22Rv1 (cell line): ENCODE data around the gene MOV10L1.
A peak's percentile ranks its signal among the peaks of the same experiment; 100 is the strongest.

ENCODE experiments used
- H3K27ac ChIP-seq: fragments of 450-650 bp; 2 replicates; pipeline ENCODE4 v1.5.1; 2017
- ZFX ChIP-seq: fragments of 450-650 bp; IDR thresholded peaks from 2 replicates; pipeline ENCODE4 v1.6.1; 2017; ENCODE audit warnings: antibody characterized with exemption, borderline replicate concordance
- TF ChIP-seq, protein P1 (sequence below): fragments of 450-650 bp; IDR thresholded peaks from 2 replicates; pipeline ENCODE4 v1.5.1; 2017; ENCODE audit warnings: mild to moderate bottlenecking

The MOV10L1 gene

DNA sequence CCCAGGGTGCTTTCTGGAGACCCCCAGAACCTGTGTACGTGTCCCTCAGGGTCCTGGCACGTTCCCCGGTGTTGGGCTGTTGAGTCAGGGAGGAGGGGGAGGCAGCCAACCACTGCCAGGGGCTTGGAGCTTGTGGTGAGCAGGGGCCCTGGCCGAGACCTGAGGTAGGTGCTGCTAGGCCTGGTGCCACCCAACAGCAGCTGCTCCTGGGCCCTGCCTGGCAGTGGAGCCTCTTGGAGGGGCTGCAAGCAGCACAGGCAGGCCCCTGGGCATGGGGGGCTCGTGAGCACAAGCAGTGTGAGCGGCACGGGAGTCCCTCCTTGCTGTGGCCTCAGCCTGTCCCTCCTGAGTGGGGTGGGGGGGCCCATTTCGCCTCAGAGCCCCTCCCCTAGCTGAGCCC, 103.8 kb downstream of the MOV10L1 start:
- H3K27ac ChIP-seq: no peak overlapping the region
- TF ChIP-seq ZFX: no peak
- TF ChIP-seq, protein P1, sequence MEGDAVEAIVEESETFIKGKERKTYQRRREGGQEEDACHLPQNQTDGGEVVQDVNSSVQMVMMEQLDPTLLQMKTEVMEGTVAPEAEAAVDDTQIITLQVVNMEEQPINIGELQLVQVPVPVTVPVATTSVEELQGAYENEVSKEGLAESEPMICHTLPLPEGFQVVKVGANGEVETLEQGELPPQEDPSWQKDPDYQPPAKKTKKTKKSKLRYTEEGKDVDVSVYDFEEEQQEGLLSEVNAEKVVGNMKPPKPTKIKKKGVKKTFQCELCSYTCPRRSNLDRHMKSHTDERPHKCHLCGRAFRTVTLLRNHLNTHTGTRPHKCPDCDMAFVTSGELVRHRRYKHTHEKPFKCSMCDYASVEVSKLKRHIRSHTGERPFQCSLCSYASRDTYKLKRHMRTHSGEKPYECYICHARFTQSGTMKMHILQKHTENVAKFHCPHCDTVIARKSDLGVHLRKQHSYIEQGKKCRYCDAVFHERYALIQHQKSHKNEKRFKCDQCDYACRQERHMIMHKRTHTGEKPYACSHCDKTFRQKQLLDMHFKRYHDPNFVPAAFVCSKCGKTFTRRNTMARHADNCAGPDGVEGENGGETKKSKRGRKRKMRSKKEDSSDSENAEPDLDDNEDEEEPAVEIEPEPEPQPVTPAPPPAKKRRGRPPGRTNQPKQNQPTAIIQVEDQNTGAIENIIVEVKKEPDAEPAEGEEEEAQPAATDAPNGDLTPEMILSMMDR: no peak

DNA sequence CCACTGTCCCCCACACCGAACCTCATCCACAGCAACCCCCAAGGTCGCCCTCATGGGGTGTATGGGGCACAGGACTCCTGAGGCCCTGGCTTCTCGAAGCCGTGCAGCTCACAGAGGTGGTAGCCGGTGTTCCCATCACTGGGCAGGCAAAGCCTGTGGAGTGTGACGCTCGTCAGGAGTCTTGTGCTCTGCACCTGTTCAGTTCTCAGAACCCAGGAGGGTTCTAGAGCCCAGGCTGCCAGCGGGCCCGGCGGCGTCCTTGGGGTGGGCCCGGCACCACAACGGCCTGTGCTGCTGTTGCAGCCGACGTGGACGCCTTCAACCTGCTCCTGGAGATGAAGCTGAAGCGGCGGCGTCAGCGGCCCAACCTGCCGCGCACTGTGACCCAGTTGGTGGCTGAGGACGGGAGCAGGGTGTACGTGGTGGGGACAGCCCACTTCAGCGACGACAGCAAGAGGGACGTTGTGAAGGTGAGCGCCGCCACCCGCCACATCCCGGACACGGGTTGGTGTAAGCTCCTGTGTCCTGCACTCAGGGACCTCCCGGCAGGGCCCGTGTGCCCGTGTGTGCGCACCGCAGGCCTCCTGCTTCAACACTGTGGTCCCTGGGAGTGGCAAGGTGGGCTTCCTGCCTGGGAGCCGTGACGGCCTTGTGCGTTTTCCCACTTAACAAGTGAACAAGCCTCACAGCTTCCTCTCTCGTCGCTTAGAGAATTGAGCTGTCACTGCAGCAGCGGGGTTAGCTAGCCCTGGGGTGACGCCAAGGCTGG, 104.4 kb downstream of the MOV10L1 start:
- TF ChIP-seq, protein P1: no peak
- no peak for TF ChIP-seq ZFX
- H3K27ac ChIP-seq: no peak overlapping the region

DNA sequence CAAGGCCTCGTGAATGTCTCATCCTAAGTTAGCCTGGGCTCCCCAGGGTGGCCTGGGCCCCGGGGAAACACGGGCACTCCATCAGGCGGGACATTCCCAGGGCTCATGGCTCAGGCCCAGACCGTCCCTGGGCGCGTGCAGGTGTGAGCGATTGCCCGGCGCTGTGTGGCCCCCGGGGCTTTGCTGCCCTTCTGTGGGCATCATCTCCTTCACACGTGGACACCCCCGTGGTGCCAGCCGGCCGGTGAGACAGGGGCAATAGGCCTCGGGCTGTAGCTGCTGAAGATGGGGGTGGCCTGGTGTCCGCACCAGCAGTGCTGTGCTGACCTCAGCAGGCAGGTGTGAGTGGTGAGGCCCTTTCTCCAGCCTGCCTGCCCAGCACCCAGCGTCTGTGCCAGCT, 106.5 kb downstream of the MOV10L1 start:
- H3K27ac ChIP-seq: peak overlapping the region; percentile 12; the same call in 1 of the 2 replicates
- TF ChIP-seq, protein P1: no peak
- TF ChIP-seq ZFX: no peak

DNA sequence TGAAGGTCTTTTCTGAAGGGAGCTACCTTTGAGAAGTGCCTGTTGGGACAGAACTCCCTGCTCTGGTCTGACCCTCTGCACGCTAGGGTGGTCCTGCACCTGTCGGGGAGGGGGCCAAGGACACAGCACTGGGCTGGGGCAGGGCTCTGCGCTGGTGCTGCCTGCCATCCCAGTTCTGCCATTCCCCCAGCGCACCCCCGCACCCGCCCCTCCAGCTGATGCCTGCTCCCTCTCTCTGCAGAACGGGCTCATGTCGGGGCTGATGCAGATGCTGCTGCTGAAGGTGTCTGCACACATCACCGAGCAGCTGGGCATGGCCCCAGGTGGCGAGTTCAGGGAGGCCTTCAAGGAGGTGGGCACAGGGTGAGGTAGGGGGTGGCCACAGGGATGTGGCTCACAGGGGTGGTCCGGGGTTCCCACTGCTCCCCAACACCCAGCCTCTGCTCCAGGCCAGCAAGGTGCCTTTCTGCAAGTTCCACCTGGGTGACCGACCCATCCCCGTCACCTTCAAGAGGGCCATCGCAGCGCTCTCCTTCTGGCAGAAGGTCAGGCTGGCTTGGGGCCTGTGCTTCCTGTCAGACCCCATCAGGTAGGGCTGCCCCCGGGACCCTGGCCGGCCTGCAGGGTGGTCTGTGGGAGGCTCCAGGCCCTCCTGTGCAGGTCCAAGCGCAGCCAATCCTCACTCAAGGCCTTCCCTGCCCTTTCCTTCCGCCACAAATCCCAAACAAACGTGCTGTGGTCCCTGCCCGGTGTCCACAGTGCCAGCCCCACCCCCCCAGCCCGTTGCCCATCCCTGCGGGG, 107.4 kb downstream of the MOV10L1 start:
- H3K27ac ChIP-seq: no peak overlapping the region; the same call in 1 of the 2 replicates
- TF ChIP-seq, protein P1: no peak
- no peak for TF ChIP-seq ZFX

DNA sequence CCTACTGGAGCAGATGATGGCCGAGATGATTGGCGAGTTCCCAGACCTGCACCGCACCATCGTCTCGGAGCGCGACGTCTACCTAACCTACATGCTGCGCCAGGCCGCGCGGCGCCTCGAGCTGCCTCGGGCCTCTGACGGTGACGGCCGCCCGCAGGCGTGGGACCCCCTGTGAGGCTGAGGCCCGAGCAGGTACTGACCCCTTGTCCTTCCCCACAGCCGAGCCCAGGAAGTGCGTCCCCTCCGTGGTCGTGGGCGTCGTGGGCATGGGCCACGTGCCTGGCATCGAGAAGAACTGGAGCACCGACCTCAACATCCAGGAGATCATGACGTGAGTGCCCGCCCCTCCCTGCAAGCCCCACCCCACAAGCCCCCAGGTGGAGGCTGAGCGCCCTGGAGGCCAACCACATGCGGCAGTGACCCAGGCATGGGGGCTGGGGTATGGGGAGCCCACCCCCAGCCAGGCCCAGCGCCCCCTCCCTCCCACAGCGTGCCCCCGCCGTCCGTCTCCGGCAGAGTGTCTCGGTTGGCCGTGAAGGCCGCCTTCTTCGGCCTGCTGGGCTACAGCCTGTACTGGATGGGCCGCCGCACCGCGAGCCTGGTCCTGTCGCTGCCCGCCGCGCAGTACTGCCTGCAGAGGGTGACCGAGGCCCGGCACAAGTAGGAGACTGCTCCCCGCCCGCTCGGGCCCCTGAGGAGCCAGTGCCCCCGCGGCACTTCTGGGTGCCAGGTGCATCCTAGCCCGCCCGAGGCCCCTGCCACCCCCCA, 108.2 kb downstream of the MOV10L1 start:
- TF ChIP-seq, protein P1: no peak
- no peak for TF ChIP-seq ZFX
- H3K27ac ChIP-seq: no peak overlapping the region

DNA sequence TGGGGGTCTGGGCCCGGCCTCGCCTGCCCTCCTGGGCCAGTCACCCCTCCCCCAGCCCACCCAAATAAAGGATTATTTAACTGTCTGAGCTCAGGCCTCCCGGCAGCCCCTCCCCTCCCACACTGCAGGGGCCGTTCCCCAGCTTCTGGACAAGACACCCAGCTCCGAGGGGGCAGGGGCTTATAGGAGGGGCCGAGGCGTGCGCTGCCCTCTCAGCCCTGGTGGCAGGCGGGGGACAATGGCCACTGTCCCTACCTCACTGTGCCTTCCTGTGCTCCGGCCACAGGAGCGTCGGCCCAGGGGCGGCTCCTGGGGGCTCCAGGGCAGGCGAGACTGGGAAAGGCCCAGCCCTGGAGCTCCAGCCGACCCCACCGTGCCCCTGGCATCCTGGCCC, 108.8 kb downstream of the MOV10L1 start:
- H3K27ac ChIP-seq: peak overlapping the region; percentile 78
- no peak for TF ChIP-seq ZFX
- TF ChIP-seq, protein P1: no peak
